Muscle of arm (tissue), 14 donors: Measurements from ENCODE around the gene ZFP69B. TPM values are rescaled to one million over a fixed set of nuclear protein-coding genes. Genes with fewer than 3 reads are reported as not detected.

Experiments used
- DNase-seq: peaks from one replicate; pipeline ENCODE4 v3.0.0-alpha.2; 2013
- long read RNA-seq, 11 donors: transcript quantifications; one replicate each; lab custom pipeline, GENCODE V29; 2026
- polyA plus RNA-seq, 12 donors: library from polyadenylated mRNA; unstranded; fragments of 120-200 nt; gene quantifications; one replicate each; pipeline ENCODE4 v1.2.1, GENCODE V29; 2013; ENCODE audit not compliant: insufficient read length in 12 of 12

ZFP69B gene
- 1 to 10 TPM in 11 of 12 donors, not detected in 1; 3.0 to 7.3 (median 3.7) TPM for polyA plus RNA-seq
- long read RNA-seq, donor 1, partial matches to known transcripts, result 0 of 1 reads
- long read RNA-seq, donor 1, other reads (novel, unspliced or antisense), result 0 of 1 reads
- long read RNA-seq, donor 2, partial matches to known transcripts, result 0 of 1 reads
- long read RNA-seq, donor 2, other reads (novel, unspliced or antisense), result 0 of 1 reads
- long read RNA-seq, donor 3, result 0 reads
- long read RNA-seq, donor 4, partial matches to known transcripts, result 0 of 1 reads
- long read RNA-seq, donor 4, other reads (novel, unspliced or antisense), result 0 of 1 reads
- long read RNA-seq, donor 5, result 0 reads
- long read RNA-seq, donor 6, result 0 reads
- long read RNA-seq, donor 7, result 0 reads
- long read RNA-seq, donor 8, result 0 reads
- long read RNA-seq, donor 9, partial matches to known transcripts, result 0 of 1 reads
- long read RNA-seq, donor 9, other reads (novel, unspliced or antisense), result 0 of 1 reads
- long read RNA-seq, donor 10, result 0 reads
- long read RNA-seq, donor 11, result 0 reads

GRCh38 chr1:40449684-40450494 is at the start of gene ZFP69B:
Gene ZFP69B (plus strand): TSS chr1:40450476. CDS start chr1:40450962, 486 bp downstream.
- peak; percentile 91 for DNase-seq

GRCh38 chr1:40401473-40402201 is 48.6 kb upstream of the ZFP69B start:
- DNase-seq, result no peak

DNA sequence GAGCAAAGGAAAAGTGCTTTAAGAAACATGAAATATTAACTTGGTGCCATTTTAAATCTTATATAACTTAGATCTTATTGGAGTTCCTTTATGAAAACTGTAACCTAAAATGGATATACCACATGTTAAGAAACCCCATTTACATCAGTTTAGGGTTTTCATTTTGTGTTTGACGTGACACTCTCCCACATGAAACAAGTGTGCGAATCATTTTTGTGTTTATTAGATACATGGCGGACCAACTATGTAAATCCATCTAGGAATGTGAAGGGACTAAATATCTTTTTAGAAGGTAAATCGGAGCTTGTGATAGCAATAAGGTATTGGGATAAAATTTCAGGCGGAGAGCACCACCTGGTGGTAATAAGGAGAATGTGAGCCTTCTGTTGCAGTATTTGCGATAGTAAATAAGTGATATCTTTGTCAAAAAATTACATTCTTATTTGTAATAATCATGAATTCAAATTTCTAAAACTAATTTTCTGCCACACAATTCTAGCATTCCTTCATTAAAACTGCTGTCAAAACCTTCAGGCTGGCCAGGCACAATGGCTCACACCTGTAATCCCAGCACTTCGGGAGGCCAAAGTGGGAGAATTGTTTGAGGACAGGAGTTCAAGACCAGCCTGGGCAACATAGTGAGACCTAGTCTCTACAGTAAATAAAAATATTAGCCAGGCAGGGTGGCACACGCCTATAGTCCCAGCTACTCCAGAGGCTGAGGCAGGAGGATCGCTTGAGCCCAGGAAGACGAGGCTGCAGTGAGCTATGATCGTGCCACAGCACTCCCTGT is 45.4 kb upstream of the ZFP69B start:
- DNase-seq, result peak; percentile 52

GRCh38 chr1:40405812-40406211 is 44.5 kb upstream of the ZFP69B start:
- DNase-seq, result no peak

- no peak for DNase-seq
These were observed 42.8 kb upstream of the ZFP69B start for GRCh38 chr1:40407453-40407852.

GRCh38 chr1:40409467-40409866 is 40.8 kb upstream of the ZFP69B start:
- no peak for DNase-seq

GRCh38 chr1:40411294-40411693 is 39.0 kb upstream of the ZFP69B start:
- DNase-seq, result no peak

GRCh38 chr1:40411843-40412242 is 38.4 kb upstream of the ZFP69B start:
- no peak for DNase-seq

- no peak for DNase-seq
These were observed 36.6 kb upstream of the ZFP69B start for GRCh38 chr1:40413527-40414252.

- no peak for DNase-seq
These were observed 35.9 kb upstream of the ZFP69B start for GRCh38 chr1:40414331-40414730.

DNA sequence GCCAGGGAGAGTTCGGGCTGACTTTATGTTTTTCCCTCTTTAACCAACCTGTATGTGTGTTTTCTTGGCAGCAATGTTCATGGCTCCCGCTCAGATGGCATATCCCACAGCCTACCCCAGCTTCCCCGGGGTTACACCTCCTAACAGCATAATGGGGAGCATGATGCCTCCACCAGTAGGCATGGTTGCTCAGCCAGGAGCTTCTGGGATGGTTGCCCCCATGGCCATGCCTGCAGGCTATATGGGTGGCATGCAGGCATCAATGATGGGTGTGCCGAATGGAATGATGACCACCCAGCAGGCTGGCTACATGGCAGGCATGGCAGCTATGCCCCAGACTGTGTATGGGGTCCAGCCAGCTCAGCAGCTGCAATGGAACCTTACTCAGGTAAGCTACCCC is 33.6 kb upstream of the ZFP69B start:
- no peak for DNase-seq

- no peak for DNase-seq
These were observed 28.6 kb upstream of the ZFP69B start for GRCh38 chr1:40421431-40422384.

- DNase-seq, result no peak
These were observed 27.5 kb upstream of the ZFP69B start for GRCh38 chr1:40422630-40423263.

DNA sequence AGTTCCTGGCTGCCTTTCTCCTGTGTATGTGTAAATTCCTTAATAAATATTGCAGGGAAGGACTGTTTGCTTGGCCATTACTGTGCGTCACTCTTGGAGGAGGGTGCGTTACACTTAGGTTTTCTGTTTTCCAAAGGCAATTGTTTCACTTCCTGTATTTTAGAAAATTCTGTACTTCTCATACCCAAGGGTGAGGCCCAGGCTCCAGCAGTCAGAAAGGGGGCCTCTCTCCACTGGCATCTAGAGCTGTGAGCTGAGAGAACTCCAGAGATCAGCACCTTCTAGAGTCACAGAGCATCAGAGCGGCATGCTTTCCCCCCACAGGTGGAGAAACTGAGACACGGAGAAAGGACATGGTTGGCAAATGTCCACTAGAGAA is 27.0 kb upstream of the ZFP69B start:
- DNase-seq, result no peak

DNA sequence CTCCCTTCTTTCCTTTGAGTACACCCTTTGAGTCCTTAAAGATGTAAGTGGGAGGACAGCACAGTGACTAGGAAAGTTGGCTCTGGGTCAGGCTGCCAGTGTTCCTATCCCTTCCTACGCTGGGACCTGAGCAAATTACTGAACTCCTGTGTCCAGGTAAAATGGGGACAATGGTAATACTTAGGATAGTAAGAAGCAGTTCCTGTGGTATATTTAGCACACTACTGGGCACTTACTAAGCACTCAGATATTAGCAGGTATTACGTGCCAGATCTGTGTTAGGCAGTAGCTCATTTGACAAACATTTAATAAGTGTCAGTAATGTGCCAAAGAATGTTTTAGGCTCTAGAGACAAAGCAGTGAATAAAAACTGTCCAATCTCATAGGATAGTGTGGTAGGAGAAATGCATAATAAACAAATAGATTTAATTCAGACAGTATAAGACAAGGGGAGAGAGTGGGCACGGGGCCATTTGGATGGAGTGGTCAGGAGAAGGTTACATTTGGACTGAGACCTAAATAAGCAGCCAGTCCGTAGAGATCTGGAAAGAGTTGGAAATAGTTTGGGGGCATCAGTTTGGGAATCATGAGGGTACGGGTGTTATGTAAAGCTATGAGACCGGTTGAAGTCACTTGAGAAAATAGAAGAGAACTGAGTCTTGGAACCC is 26.2 kb upstream of the ZFP69B start:
- DNase-seq, result no peak

DNA sequence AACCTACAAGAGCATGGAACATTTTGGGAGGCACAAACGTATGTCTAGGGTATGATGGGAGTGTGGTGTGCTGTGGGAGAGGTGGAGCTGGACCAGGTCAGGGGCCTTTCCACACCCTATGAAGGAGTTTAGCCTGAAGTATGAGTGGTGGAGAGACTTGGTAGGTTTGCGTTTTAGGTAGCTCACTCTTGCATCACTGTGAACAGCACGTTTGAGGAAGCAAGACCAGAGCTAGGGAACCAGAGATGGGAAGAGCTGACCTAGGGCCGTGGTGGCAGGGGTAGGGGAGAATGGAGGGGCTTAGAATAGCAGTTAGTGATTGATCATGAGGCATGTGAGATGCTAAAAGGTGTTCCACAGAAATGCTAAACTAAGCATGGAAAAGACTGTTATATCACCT is 25.1 kb upstream of the ZFP69B start:
- DNase-seq, result no peak

DNA sequence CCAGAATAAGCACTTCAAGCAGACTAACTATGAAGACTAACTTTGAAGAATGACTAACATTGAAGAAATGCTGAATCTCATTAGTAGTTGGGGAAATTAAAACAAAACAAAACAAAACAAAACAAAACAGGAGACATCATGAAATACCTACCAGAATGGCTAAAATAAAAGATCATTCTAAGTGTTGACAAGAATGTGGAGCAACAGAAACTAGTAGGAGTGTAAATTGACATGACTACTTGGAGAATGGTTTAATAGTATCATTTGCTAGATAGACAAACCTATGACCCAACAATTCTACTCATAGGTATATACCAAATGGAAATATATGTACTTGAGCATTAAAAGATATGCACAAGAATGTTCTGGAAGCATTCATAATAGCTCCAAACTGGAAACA is 18.9 kb upstream of the ZFP69B start:
- DNase-seq, result no peak
